GM21786 (cell line): ENCODE results near the gene EPHB1.
"Not testable (repeated sequence)": the region's sequence is repeated elsewhere in the genome, so short reads cannot be mapped to it uniquely, and the experiment has no call there.

Experiments
- ATAC-seq: cut with Tn5 transposase; IDR thresholded peaks from one replicate; pipeline ENCODE4 v1.9.1; 2021; ENCODE audit not compliant: unreplicated experiment

The EPHB1 gene

GRCh38 chr3:134776518-134776917 lies 18.5 kb upstream of the EPHB1 start:
- ATAC-seq, result no peak

GRCh38 chr3:134777341-134777740 lies 17.7 kb upstream of the EPHB1 start:
- no peak for ATAC-seq

GRCh38 chr3:134788283-134788682 lies 6.8 kb upstream of the EPHB1 start:
- not testable (repeated sequence) for ATAC-seq

GRCh38 chr3:134790065-134790464 lies 5.0 kb upstream of the EPHB1 start:
- ATAC-seq, result no peak

- ATAC-seq, result no peak
Observed at GRCh38 chr3:134791992-134792391, 3.1 kb upstream of the EPHB1 start.

- no peak for ATAC-seq
Observed at GRCh38 chr3:134792700-134793099, 2.4 kb upstream of the EPHB1 start.

- no peak for ATAC-seq
Observed at GRCh38 chr3:134793562-134793961, 1.5 kb upstream of the EPHB1 start.

GRCh38 chr3:134794323-134794722 lies 737 bp upstream of the EPHB1 start:
- ATAC-seq, result no peak

- peak; percentile 3 for ATAC-seq
Observed at GRCh38 chr3:134795746-134796280, 753 bp downstream of the EPHB1 start.

- no peak for ATAC-seq
Observed at GRCh38 chr3:134796281-134797056, 1.4 kb downstream of the EPHB1 start.

- no peak for ATAC-seq
Observed at GRCh38 chr3:134797057-134797740, 2.1 kb downstream of the EPHB1 start.

- no peak for ATAC-seq
Observed at GRCh38 chr3:134797741-134798451, 2.8 kb downstream of the EPHB1 start.

GRCh38 chr3:134798681-134799311 lies 3.7 kb downstream of the EPHB1 start:
- no peak for ATAC-seq

GRCh38 chr3:134799393-134799792 lies 4.3 kb downstream of the EPHB1 start:
- ATAC-seq, result no peak

GRCh38 chr3:134801204-134801958 lies 6.3 kb downstream of the EPHB1 start:
- ATAC-seq, result no peak

GRCh38 chr3:134802428-134803050 lies 7.5 kb downstream of the EPHB1 start:
- ATAC-seq, result no peak

GRCh38 chr3:134803051-134803505 lies 8.0 kb downstream of the EPHB1 start:
- peak; percentile 54 for ATAC-seq

GRCh38 chr3:134803652-134804051 lies 8.6 kb downstream of the EPHB1 start:
- ATAC-seq, result no peak

GRCh38 chr3:134804508-134805480 lies 9.7 kb downstream of the EPHB1 start:
- no peak for ATAC-seq
